Neural cell (in vitro differentiated cells): ENCODE results near the gene GRIA3. TPM values are rescaled to one million over a fixed set of nuclear protein-coding genes. Genes with fewer than 3 reads are reported as not detected.
A peak's percentile ranks its signal among the peaks of the same experiment; 100 is the strongest.

Experiments used
- H2AFZ ChIP-seq: fragments of 200-600, 300-800 bp; sonication (generic), shearing (Covaris generic); 2 replicates; pipeline ENCODE4 v1.6.0; 2014; ENCODE audit warnings: low read depth, mild to moderate bottlenecking, antibody characterized with exemption, low read length, moderate library complexity
- H3F3A ChIP-seq: fragments of 200-600 bp; shearing (Covaris generic); 2 replicates; pipeline ENCODE4 v1.6.1; 2016; ENCODE audit warnings: mild to moderate bottlenecking, moderate library complexity, mixed read lengths, antibody characterized with exemption, low read length; ENCODE audit not compliant: insufficient read depth, poor library complexity, severe bottlenecking
- H3K27ac ChIP-seq: fragments of 200-600, 300-800 bp; sonication (generic), shearing (Covaris generic); 2 replicates; pipeline ENCODE4 v1.5.1; 2014; ENCODE audit warnings: mild to moderate bottlenecking, low read length, moderate library complexity
- H3K27me3 ChIP-seq: fragments of 300-800, 200-600 bp; sonication (generic), shearing (Covaris generic); 2 replicates; pipeline ENCODE4 v1.6.0; 2014; ENCODE audit warnings: mild to moderate bottlenecking, low read depth, low read length, moderate library complexity; ENCODE audit not compliant: insufficient read depth
- H3K36me3 ChIP-seq: fragments of 300-800, 200-600 bp; sonication (generic), shearing (Covaris generic); 2 replicates; pipeline ENCODE4 v1.5.1; 2014; ENCODE audit warnings: mild to moderate bottlenecking, antibody characterized with exemption, low read length, moderate library complexity; ENCODE audit not compliant: insufficient read depth
- H3K4me2 ChIP-seq: fragments of 300-800, 200-600 bp; sonication (generic), shearing (Covaris generic); 2 replicates; pipeline ENCODE4 v1.6.0; 2014; ENCODE audit warnings: mild to moderate bottlenecking, low read length
- H3K4me3 ChIP-seq: fragments of 300-800, 200-600 bp; sonication (generic), shearing (Covaris generic); 2 replicates; pipeline ENCODE4 v1.5.1; 2014; ENCODE audit warnings: mild to moderate bottlenecking, low read length, moderate library complexity
- H3K79me2 ChIP-seq: fragments of 200-600 bp; shearing (Covaris generic); replicated peaks from 2 replicates; pipeline ENCODE4 v1.6.0; 2014; ENCODE audit warnings: mild to moderate bottlenecking, low read length, moderate library complexity; ENCODE audit not compliant: insufficient read depth
- H3K9ac ChIP-seq: fragments of 300-800, 200-600 bp; sonication (generic), shearing (Covaris generic); 2 replicates; pipeline ENCODE4 v1.6.1; 2016; ENCODE audit warnings: mild to moderate bottlenecking, low read length, mixed read lengths
- H3K9me2 ChIP-seq: fragments of 200-600 bp; shearing (Covaris generic); 2 replicates; pipeline ENCODE4 v1.6.1; 2016; ENCODE audit warnings: mild to moderate bottlenecking, low read length, mixed read lengths; ENCODE audit not compliant: insufficient read depth
- H3K9me3 ChIP-seq: fragments of 200-600, 300-800 bp; sonication (generic), shearing (Covaris generic); 2 replicates; pipeline ENCODE4 v1.6.1; 2016; ENCODE audit warnings: mild to moderate bottlenecking, mixed run types, low read length, moderate library complexity, mixed read lengths
- H4K20me1 ChIP-seq: fragments of 200-600 bp; shearing (Covaris generic); 2 replicates; pipeline ENCODE4 v1.6.1; 2016; ENCODE audit warnings: mild to moderate bottlenecking, mixed run types; ENCODE audit not compliant: insufficient read depth
- CTCF ChIP-seq: fragments of 450-650 bp; IDR thresholded peaks from 2 replicates; pipeline ENCODE4 v1.5.1; 2014; ENCODE audit warnings: antibody characterized with exemption, mild to moderate bottlenecking, moderate library complexity; ENCODE audit not compliant: poor library complexity, severe bottlenecking
- EP300 ChIP-seq: fragments of 450-650 bp; conservative IDR thresholded peaks from 2 replicates; pipeline ENCODE4 v1.6.1; 2014; ENCODE audit warnings: antibody characterized with exemption, mild to moderate bottlenecking, moderate library complexity; ENCODE audit not compliant: poor library complexity, severe bottlenecking
- EZH2 ChIP-seq: fragments of 200-600, 300-800 bp; shearing (Covaris generic), sonication (generic); IDR thresholded peaks from 2 replicates; pipeline ENCODE4 v1.6.1; 2014; ENCODE audit warnings: antibody characterized with exemption, low read length, borderline replicate concordance, mild to moderate bottlenecking; ENCODE audit not compliant: insufficient read depth, poor library complexity, severe bottlenecking
- MXI1 ChIP-seq: fragments of 450-650 bp; conservative IDR thresholded peaks from 2 replicates; pipeline ENCODE4 v1.6.1; 2014; ENCODE audit warnings: antibody characterized with exemption, mild to moderate bottlenecking; ENCODE audit not compliant: poor library complexity, severe bottlenecking
- POLR2AphosphoS5 ChIP-seq: IDR thresholded peaks from 2 replicates; pipeline ENCODE4 v1.6.1; 2012
- RAD21 ChIP-seq: fragments of 450-650 bp; conservative IDR thresholded peaks from 2 replicates; pipeline ENCODE4 v1.6.1; 2014; ENCODE audit warnings: antibody characterized with exemption, mild to moderate bottlenecking, moderate library complexity
- REST ChIP-seq: IDR thresholded peaks from 2 replicates; pipeline ENCODE4 v1.6.1; 2012; ENCODE audit warnings: borderline replicate concordance
- SMC3 ChIP-seq: fragments of 450-650 bp; conservative IDR thresholded peaks from 2 replicates; pipeline ENCODE4 v1.6.1; 2014; ENCODE audit warnings: antibody characterized with exemption, mild to moderate bottlenecking, moderate library complexity; ENCODE audit not compliant: poor library complexity
- TAF1 ChIP-seq: IDR thresholded peaks from 2 replicates; pipeline ENCODE4 v1.6.1; 2012; ENCODE audit warnings: low read depth
- polyA plus RNA-seq: library from polyadenylated mRNA; depleted of rRNA; stranded (reverse); fragments of >200 nt; gene quantifications from 2 replicates; pipeline ENCODE4 v1.2.3, GENCODE V29; 2014

The GRIA3 gene
- polyA plus RNA-seq, 1 donor from 2014 or later: 7.8 TPM

- no peaks in the 10 kb centered on the region for H3K9me3 ChIP-seq
- H3K9me2 ChIP-seq: no peaks in the 10 kb centered on the region
- H3K79me2 ChIP-seq: no peaks in the 10 kb centered on the region
- no peak overlapping the region for H2AFZ ChIP-seq
- no peak overlapping the region for H3K9ac ChIP-seq
- TF ChIP-seq SMC3 (no peak), POLR2AphosphoS5 (no peak), REST (no peak), CTCF (no peak), EP300 (no peak), TAF1 (no peak), RAD21 (no peak), MXI1 (no peak), EZH2 (no peak)
- H3K4me3 ChIP-seq: no peak overlapping the region
- no peaks in the 10 kb centered on the region for H4K20me1 ChIP-seq
- H3K4me2 ChIP-seq: no peak overlapping the region
- no peaks in the 10 kb centered on the region for H3F3A ChIP-seq
- no peak overlapping the region for H3K27ac ChIP-seq
- no peaks in the 10 kb centered on the region for H3K27me3 ChIP-seq
- no peaks in the 10 kb centered on the region for H3K36me3 ChIP-seq
Observed at GRCh38 chrX:123464709-123465108, 280.6 kb downstream of the GRIA3 start.

- Histone ChIP-seq H3K4me2 (no peak overlapping the region), H3K79me2 (no peaks in the 10 kb centered on the region), H3K27ac (peak overlapping the region; percentile 28), H3K9me3 (no peaks in the 10 kb centered on the region), H3K4me3 (no peak overlapping the region), H4K20me1 (no peaks in the 10 kb centered on the region), H3K9me2 (no peaks in the 10 kb centered on the region), H3F3A (no peaks in the 10 kb centered on the region), H2AFZ (no peak overlapping the region), H3K27me3 (no peaks in the 10 kb centered on the region), H3K36me3 (no peaks in the 10 kb centered on the region), H3K9ac (no peak overlapping the region)
- no peak for TF ChIP-seq SMC3
Observed at GRCh38 chrX:123468481-123468880, 284.4 kb downstream of the GRIA3 start.
